Central memory CD8-positive, alpha-beta T cell (primary cell): ENCODE measurements around the gene DOCK8.
A peak's percentile ranks its signal among the peaks of the same experiment; 100 is the strongest.

ENCODE experiments used
- ATAC-seq: fragments of 150-1000 bp; cut with Tn5 transposase; replicated peaks from 2 replicates; pipeline ENCODE4 v1.10.0; 2022; ENCODE audit warnings: mild to moderate bottlenecking, moderate FRiP score, moderate number of reproducible peaks; ENCODE audit not compliant: poor library complexity, severe bottlenecking; ENCODE audit errors: extremely low read depth
- DNase-seq, 2 donors: peaks; one replicate each; pipeline ENCODE4 v3.0.0; 2021; ENCODE audit warnings: low spot score in 2 of 2
- H3K27ac Mint-ChIP-seq: one replicate; pipeline ENCODE4 v1.8.0; 2022; ENCODE audit warnings: low read depth, mild to moderate bottlenecking, moderate library complexity, mixed read lengths
- H3K27me3 Mint-ChIP-seq: one replicate; pipeline ENCODE4 v1.8.0; 2022; ENCODE audit warnings: mixed read lengths
- H3K36me3 Mint-ChIP-seq: one replicate; pipeline ENCODE4 v1.8.0; 2022; ENCODE audit warnings: mild to moderate bottlenecking, moderate library complexity, mixed read lengths; ENCODE audit not compliant: insufficient read depth
- H3K4me1 Mint-ChIP-seq: one replicate; pipeline ENCODE4 v1.8.0; 2022; ENCODE audit warnings: mixed read lengths
- H3K4me3 Mint-ChIP-seq: one replicate; pipeline ENCODE4 v1.8.0; 2022; ENCODE audit warnings: mild to moderate bottlenecking, moderate library complexity, mixed read lengths
- H3K9me3 Mint-ChIP-seq: one replicate; pipeline ENCODE4 v1.8.0; 2022; ENCODE audit warnings: mixed read lengths

DOCK8 gene

GRCh38 chr9:504921-505740, 290.5 kb downstream of the DOCK8 start:
- peak overlapping the region; percentile 85 for H3K4me3 Mint-ChIP-seq
- H3K27me3 Mint-ChIP-seq: peaks cover 26% of the 10 kb centered on the region
- ATAC-seq (peak; percentile 8), DNase-seq (peak in 1 of 2 donors; percentile 13)
- no peaks in the 10 kb centered on the region for H3K9me3 Mint-ChIP-seq
- H3K4me1 Mint-ChIP-seq: peaks cover 12% of the 10 kb centered on the region
- H3K27ac Mint-ChIP-seq: no peak overlapping the region
- H3K36me3 Mint-ChIP-seq: peaks cover 2% of the 10 kb centered on the region

GRCh38 chr9:505741-506059, 291.0 kb downstream of the DOCK8 start:
- H3K36me3 Mint-ChIP-seq: peaks cover 2% of the 10 kb centered on the region
- peaks cover 26% of the 10 kb centered on the region for H3K27me3 Mint-ChIP-seq
- peaks cover 12% of the 10 kb centered on the region for H3K4me1 Mint-ChIP-seq
- H3K27ac Mint-ChIP-seq: no peak overlapping the region
- H3K4me3 Mint-ChIP-seq: peak overlapping the region; percentile 85
- DNase-seq: no peak
- no peaks in the 10 kb centered on the region for H3K9me3 Mint-ChIP-seq
- no peak for ATAC-seq

- Mint-ChIP-seq H3K4me1 (peaks cover 12% of the 10 kb centered on the region), H3K9me3 (no peaks in the 10 kb centered on the region), H3K27ac (no peak overlapping the region), H3K4me3 (no peak overlapping the region), H3K27me3 (peaks cover 26% of the 10 kb centered on the region), H3K36me3 (peaks cover 2% of the 10 kb centered on the region)
- DNase-seq: no peak
- ATAC-seq: no peak
Observed at GRCh38 chr9:506281-506680, 291.6 kb downstream of the DOCK8 start.

GRCh38 chr9:511861-512260, 297.2 kb downstream of the DOCK8 start:
- H3K4me3 Mint-ChIP-seq: no peak overlapping the region
- DNase-seq (no peak), ATAC-seq (no peak)
- no peaks in the 10 kb centered on the region for H3K36me3 Mint-ChIP-seq
- H3K27ac Mint-ChIP-seq: no peak overlapping the region
- peaks cover 23% of the 10 kb centered on the region for H3K4me1 Mint-ChIP-seq
- H3K9me3 Mint-ChIP-seq: peaks cover 6% of the 10 kb centered on the region
- H3K27me3 Mint-ChIP-seq: peaks cover 2% of the 10 kb centered on the region

- DNase-seq (no peak), ATAC-seq (no peak)
- Mint-ChIP-seq H3K27ac (no peak overlapping the region), H3K36me3 (no peaks in the 10 kb centered on the region), H3K4me1 (peaks cover 23% of the 10 kb centered on the region), H3K9me3 (peaks cover 6% of the 10 kb centered on the region), H3K4me3 (no peak overlapping the region), H3K27me3 (no peaks in the 10 kb centered on the region)
Observed at GRCh38 chr9:512555-513272, 298.0 kb downstream of the DOCK8 start.
